Epithelial cell of esophagus (primary cell): Measurements from ENCODE around the gene ENAM.

Experiments
- DNase-seq: peaks from one replicate; pipeline ENCODE4 v3.0.0; 2010; ENCODE audit warnings: low read depth
- H3K4me3 ChIP-seq: 2 replicates; pipeline ENCODE4 v1.5.1; 2011; ENCODE audit warnings: mild to moderate bottlenecking, low read length, control low read depth
- TF ChIP-seq, protein P1 (sequence below): IDR thresholded peaks from 2 replicates; pipeline ENCODE4 v1.5.1; 2011; ENCODE audit warnings: low read depth, mild to moderate bottlenecking, low read length, control low read depth, inconsistent platforms; ENCODE audit not compliant: insufficient read depth; ENCODE audit errors: missing control alignments

ENAM gene

DNA sequence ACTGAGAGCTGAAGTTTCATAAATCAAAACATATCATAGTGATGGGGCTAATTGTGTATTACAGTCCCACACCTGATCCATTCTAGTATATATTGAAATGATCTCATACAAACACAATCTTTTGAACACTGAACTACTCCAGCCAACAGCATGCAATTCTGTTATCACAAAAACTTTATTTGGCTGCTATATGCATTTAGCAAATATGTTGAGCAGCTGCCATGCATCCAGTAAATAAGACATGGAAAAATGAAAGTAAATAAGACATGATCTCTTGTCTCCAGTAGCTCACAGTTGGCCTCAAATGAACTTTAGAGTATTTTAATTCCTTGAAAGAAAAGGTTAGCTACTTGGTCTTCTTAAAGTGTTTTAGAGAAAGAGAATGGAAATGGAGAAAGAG, 34.3 kb upstream of the ENAM start:
- no peak for DNase-seq
- no peak overlapping the region for H3K4me3 ChIP-seq
- TF ChIP-seq, protein P1, sequence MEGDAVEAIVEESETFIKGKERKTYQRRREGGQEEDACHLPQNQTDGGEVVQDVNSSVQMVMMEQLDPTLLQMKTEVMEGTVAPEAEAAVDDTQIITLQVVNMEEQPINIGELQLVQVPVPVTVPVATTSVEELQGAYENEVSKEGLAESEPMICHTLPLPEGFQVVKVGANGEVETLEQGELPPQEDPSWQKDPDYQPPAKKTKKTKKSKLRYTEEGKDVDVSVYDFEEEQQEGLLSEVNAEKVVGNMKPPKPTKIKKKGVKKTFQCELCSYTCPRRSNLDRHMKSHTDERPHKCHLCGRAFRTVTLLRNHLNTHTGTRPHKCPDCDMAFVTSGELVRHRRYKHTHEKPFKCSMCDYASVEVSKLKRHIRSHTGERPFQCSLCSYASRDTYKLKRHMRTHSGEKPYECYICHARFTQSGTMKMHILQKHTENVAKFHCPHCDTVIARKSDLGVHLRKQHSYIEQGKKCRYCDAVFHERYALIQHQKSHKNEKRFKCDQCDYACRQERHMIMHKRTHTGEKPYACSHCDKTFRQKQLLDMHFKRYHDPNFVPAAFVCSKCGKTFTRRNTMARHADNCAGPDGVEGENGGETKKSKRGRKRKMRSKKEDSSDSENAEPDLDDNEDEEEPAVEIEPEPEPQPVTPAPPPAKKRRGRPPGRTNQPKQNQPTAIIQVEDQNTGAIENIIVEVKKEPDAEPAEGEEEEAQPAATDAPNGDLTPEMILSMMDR = no peak

DNA sequence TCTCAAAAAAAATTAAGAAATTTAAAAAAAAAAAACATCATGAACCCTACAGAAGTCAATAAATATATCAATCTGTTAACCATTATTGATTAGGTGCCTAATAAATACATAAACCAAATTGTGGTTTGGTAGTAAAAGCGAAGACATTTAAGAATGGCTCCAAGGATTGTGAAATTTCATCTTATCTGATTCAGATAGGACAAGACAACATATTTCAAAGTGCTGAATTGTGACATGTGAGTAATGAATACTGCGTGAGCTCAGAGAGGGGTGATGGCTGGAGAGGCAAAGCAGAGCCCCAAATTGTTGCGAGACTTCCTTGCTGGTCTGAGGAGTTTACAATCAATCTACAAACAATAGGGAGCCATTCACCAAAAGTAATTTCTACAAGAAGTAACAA, 28.2 kb upstream of the ENAM start:
- DNase-seq = no peak
- TF ChIP-seq, protein P1 = no peak
- H3K4me3 ChIP-seq = no peak overlapping the region

DNA sequence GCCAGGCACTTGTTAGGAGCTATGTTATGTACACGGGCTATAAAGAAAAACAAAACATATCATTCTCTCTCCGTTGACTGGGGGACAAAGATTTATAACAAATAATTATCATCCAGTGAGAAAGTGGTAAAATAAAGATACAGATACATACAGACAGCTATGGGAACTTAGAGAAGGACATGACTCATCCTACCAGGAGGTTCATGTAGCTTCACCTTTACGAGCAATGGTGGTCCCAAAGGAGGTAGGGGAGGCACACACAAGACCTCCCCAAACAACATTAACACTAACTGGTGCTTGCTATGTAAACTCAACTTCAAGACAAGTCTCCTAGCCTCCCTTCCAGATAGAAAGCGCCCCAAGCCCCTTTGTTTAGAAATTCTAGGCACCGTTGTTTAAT, 27.6 kb upstream of the ENAM start:
- DNase-seq = no peak
- no peak overlapping the region for H3K4me3 ChIP-seq
- TF ChIP-seq, protein P1 = no peak

- no peak overlapping the region for H3K4me3 ChIP-seq
- peak; percentile 79 for DNase-seq
- TF ChIP-seq, protein P1 = peak; percentile 90
These were observed 27.0 kb upstream of the ENAM start for GRCh38 chr4:70601422-70602039.

- DNase-seq = peak; percentile 9
- no peak overlapping the region for H3K4me3 ChIP-seq
- TF ChIP-seq, protein P1 = no peak
These were observed 24.7 kb upstream of the ENAM start for GRCh38 chr4:70603856-70604255.

GRCh38 chr4:70606459-70606858, 22.1 kb upstream of the ENAM start:
- no peak for DNase-seq
- TF ChIP-seq, protein P1 = no peak
- no peak overlapping the region for H3K4me3 ChIP-seq

- no peak for DNase-seq
- TF ChIP-seq, protein P1 = no peak
- no peak overlapping the region for H3K4me3 ChIP-seq
These were observed 21.1 kb upstream of the ENAM start for GRCh38 chr4:70607334-70607853.
